ENCODE results near the gene AVP.

DNA sequence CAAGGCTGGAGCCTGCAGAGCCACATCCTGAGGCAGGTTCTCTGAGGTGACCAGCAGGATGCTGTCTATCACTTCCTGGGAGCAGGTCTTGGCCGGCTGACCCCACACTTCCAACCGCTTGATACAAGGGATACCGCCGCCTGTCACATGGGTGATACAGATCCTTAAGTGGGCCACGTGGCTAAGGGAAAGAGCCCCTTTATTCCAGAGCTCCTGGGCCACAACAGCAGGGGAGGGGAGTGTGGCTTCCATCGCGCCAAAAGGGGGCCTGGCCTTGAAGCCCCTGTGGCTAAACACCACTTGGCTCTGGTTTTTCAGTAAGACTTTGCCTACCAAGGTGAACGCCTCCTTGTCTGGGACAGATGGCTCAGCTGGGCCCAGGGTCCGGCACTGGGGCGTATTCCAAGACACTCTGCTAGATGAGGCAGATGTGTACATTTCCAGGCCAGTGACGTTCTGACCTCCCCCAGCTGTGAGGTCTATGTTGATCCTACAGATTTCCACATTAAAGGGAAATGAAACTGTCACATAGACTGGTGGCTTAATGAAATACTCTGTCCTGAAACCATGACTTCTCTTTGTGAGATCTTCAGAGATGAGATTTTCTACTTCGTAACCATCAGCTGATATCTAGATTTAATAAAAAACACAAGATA lies 37.6 kb upstream of the AVP start:
- TF ChIP-seq CTCF (IDR thresholded peaks at IDR 0.05), result no peak
- TF ChIP-seq POLR2A (IDR thresholded peaks at IDR 0.05; ENCODE audit: low read length), result no peak
- TF ChIP-seq ZNF302 (CRISPR knock-in tag; IDR thresholded peaks at IDR 0.05), result no peak
- TF ChIP-seq HOXA7 (CRISPR knock-in tag; IDR thresholded peaks at IDR 0.05), result no peak
- no peak for TF ChIP-seq RFX5 (IDR thresholded peaks at IDR 0.05)
- no peak for TF ChIP-seq EHF (CRISPR knock-in tag; IDR thresholded peaks at IDR 0.05)
- TF ChIP-seq, protein P1, sequence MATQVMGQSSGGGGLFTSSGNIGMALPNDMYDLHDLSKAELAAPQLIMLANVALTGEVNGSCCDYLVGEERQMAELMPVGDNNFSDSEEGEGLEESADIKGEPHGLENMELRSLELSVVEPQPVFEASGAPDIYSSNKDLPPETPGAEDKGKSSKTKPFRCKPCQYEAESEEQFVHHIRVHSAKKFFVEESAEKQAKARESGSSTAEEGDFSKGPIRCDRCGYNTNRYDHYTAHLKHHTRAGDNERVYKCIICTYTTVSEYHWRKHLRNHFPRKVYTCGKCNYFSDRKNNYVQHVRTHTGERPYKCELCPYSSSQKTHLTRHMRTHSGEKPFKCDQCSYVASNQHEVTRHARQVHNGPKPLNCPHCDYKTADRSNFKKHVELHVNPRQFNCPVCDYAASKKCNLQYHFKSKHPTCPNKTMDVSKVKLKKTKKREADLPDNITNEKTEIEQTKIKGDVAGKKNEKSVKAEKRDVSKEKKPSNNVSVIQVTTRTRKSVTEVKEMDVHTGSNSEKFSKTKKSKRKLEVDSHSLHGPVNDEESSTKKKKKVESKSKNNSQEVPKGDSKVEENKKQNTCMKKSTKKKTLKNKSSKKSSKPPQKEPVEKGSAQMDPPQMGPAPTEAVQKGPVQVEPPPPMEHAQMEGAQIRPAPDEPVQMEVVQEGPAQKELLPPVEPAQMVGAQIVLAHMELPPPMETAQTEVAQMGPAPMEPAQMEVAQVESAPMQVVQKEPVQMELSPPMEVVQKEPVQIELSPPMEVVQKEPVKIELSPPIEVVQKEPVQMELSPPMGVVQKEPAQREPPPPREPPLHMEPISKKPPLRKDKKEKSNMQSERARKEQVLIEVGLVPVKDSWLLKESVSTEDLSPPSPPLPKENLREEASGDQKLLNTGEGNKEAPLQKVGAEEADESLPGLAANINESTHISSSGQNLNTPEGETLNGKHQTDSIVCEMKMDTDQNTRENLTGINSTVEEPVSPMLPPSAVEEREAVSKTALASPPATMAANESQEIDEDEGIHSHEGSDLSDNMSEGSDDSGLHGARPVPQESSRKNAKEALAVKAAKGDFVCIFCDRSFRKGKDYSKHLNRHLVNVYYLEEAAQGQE (IDR thresholded peaks at IDR 0.05), result no peak
- TF ChIP-seq SMC3 (IDR thresholded peaks at IDR 0.05), result no peak
- no peak for TF ChIP-seq CHD2 (IDR thresholded peaks at IDR 0.05; ENCODE audit: low read length, partially characterized antibody)
- no peak for TF ChIP-seq POLR2AphosphoS2 (conservative IDR thresholded peaks at IDR 0.05; ENCODE audit: low read length)
- no peak for TF ChIP-seq KDM5A (IDR thresholded peaks at IDR 0.05)
- TF ChIP-seq TFCP2L1 (CRISPR knock-in tag; IDR thresholded peaks at IDR 0.05), result no peak
- TF ChIP-seq FOXS1 (CRISPR knock-in tag; IDR thresholded peaks at IDR 0.05), result no peak

Measured in A549 (cell line).